Endothelial cell of umbilical vein (primary cell): ENCODE measurements around the gene PIGQ. TPM values are rescaled to one million over a fixed set of nuclear protein-coding genes. Genes with fewer than 3 reads are reported as not detected.

Source experiments
- BruUV-seq: library from RNA; stranded (reverse); fragments of 400-500 nt; replicated peaks from 2 replicates; lab custom pipeline; 2021; lab: Mats Ljungman, UMichigan
- CTCF ChIA-PET: fragments of 300-600, 350-600 bp; sonication (Branson Sonifier 250); formaldehyde crosslinking; loops from one replicate; lab custom pipeline; 2021; ENCODE audit warnings: antibody characterized with exemption, inconsistent platforms; lab: Charles Lee
- POLR2A ChIA-PET: fragments of 300-600, 350-600 bp; sonication (Branson Sonifier 250); formaldehyde crosslinking; loops from one replicate; lab custom pipeline; 2021; ENCODE audit warnings: antibody characterized with exemption, inconsistent platforms; lab: Charles Lee
- DNase-seq: peaks from one replicate; pipeline ENCODE4 v3.0.0-alpha.2; 2011; ENCODE audit warnings: low read depth, low spot score
- FAIRE-seq: peaks from 2 replicates; lab custom pipeline; 2011; peaks lifted over from hg19 to GRCh38; lab: Jason Lieb, UNC
- H2AFZ ChIP-seq: 2 replicates; pipeline ENCODE4 v1.6.0; 2012; ENCODE audit warnings: low read depth, low read length, control low read depth, inconsistent platforms
- H3K27ac ChIP-seq: 2 replicates; pipeline ENCODE4 v1.5.1; 2011; ENCODE audit warnings: low read depth, mild to moderate bottlenecking, control low read depth, low read length, moderate library complexity; ENCODE audit not compliant: insufficient read depth
- H3K27me3 ChIP-seq, 2 experiments: 2 replicates each; pipeline versions ENCODE4 v1.6.0 to v1.6.1; 2011; ENCODE audit warnings: low read length in 2 of 2, mixed read lengths in 1 of 2; ENCODE audit not compliant: control insufficient read depth in 2 of 2, insufficient read depth in 2 of 2
- H3K36me3 ChIP-seq, 2 experiments: 2 replicates in 1 of 2; 3 replicates in 1 of 2; pipeline ENCODE4 v1.5.1; 2011; ENCODE audit warnings: low read length in 2 of 2, mild to moderate bottlenecking in 1 of 2, moderate library complexity in 1 of 2; ENCODE audit not compliant: control insufficient read depth in 2 of 2, insufficient read depth in 2 of 2; ENCODE audit errors: extremely low read depth in 1 of 2
- H3K4me1 ChIP-seq: 3 replicates; pipeline ENCODE4 v1.5.1; 2011; ENCODE audit warnings: mild to moderate bottlenecking, low read length; ENCODE audit not compliant: control insufficient read depth, insufficient read depth; ENCODE audit errors: extremely low read depth
- H3K4me2 ChIP-seq: 2 replicates; pipeline ENCODE4 v1.6.1; 2011; ENCODE audit warnings: low read length, control low read depth, mixed read lengths; ENCODE audit not compliant: insufficient read depth
- H3K4me3 ChIP-seq, 3 experiments: fragments of 200-600 bp in 1 of 3; sonication (generic), shearing (Covaris generic) in 1 of 3; replicated peaks in 1 of 3; 2 replicates each; pipeline ENCODE4 v1.5.1; 2011 to 2016; ENCODE audit warnings: control low read depth in 3 of 3, low read length in 3 of 3, mild to moderate bottlenecking in 2 of 3, inconsistent platforms in 1 of 3, low read depth in 1 of 3, moderate library complexity in 1 of 3; ENCODE audit not compliant: insufficient read depth in 1 of 3
- H3K79me2 ChIP-seq: 2 replicates; pipeline ENCODE4 v1.6.0; 2012; ENCODE audit warnings: low read length, inconsistent platforms; ENCODE audit not compliant: control insufficient read depth, insufficient read depth
- H3K9ac ChIP-seq: replicated peaks from 2 replicates; pipeline ENCODE3; 2011; ENCODE audit warnings: low read length, control low read depth; ENCODE audit not compliant: insufficient read depth; ENCODE audit errors: extremely low read depth
- H3K9me1 ChIP-seq: replicated peaks from 3 replicates; pipeline ENCODE4 v1.6.0; 2011; ENCODE audit warnings: mild to moderate bottlenecking, low read length; ENCODE audit not compliant: control insufficient read depth, insufficient read depth; ENCODE audit errors: extremely low read depth
- H3K9me3 ChIP-seq: replicated peaks from 2 replicates; pipeline ENCODE4 v1.5.1; 2012; ENCODE audit warnings: low read length, inconsistent platforms; ENCODE audit not compliant: control insufficient read depth, insufficient read depth
- H4K20me1 ChIP-seq: replicated peaks from 2 replicates; pipeline ENCODE3; 2011; ENCODE audit warnings: mild to moderate bottlenecking, low read length; ENCODE audit not compliant: control insufficient read depth, insufficient read depth; ENCODE audit errors: extremely low read depth
- CTCF ChIP-seq, 2 donors: IDR thresholded peaks; 1 replicate in 1 of 2; 2 replicates in 1 of 2; pipeline ENCODE4 v1.5.1; 2011; ENCODE audit warnings: low read length in 2 of 2, mild to moderate bottlenecking in 2 of 2, moderate library complexity in 2 of 2, control low read depth in 1 of 2, inconsistent platforms in 1 of 2, low read depth in 1 of 2; ENCODE audit not compliant: insufficient read depth in 1 of 2; ENCODE audit errors: extremely low read depth in 1 of 2
- EZH2 ChIP-seq: IDR thresholded peaks from 2 replicates; pipeline ENCODE4 v1.6.1; 2012; ENCODE audit warnings: borderline replicate concordance, low read depth, mild to moderate bottlenecking, moderate library complexity, low read length, inconsistent platforms; ENCODE audit not compliant: severe bottlenecking
- FOS ChIP-seq: IDR thresholded peaks from 2 replicates; pipeline ENCODE4 v1.6.1; 2011; ENCODE audit warnings: mild to moderate bottlenecking, low read length, moderate library complexity, borderline replicate concordance; ENCODE audit not compliant: insufficient read depth
- GATA2 ChIP-seq: IDR thresholded peaks from 2 replicates; pipeline ENCODE4 v1.7.0; 2011; ENCODE audit warnings: low read depth, mild to moderate bottlenecking, moderate library complexity, mixed read lengths, low read length; ENCODE audit not compliant: insufficient read length, insufficient read depth
- JUN ChIP-seq: IDR thresholded peaks from 2 replicates; pipeline ENCODE4 v1.6.1; 2011; ENCODE audit warnings: borderline replicate concordance, low read depth; ENCODE audit not compliant: insufficient read length, insufficient read depth
- MAX ChIP-seq: IDR thresholded peaks from 2 replicates; pipeline ENCODE4 v1.6.1; 2011; ENCODE audit not compliant: insufficient read depth, insufficient read length
- POLR2A ChIP-seq: IDR thresholded peaks from 2 replicates; pipeline ENCODE4 v1.6.1; 2012; ENCODE audit warnings: low read depth, mild to moderate bottlenecking, control low read depth, low read length
- POLR2AphosphoS5 ChIP-seq: IDR thresholded peaks from 2 replicates; pipeline ENCODE4 v1.6.1; 2012; ENCODE audit warnings: low read depth, mild to moderate bottlenecking, control low read depth, low read length, moderate library complexity; ENCODE audit not compliant: insufficient read depth
- dilution Hi-C: fragments of 300-500 bp; cut with MboI; formaldehyde crosslinking; loops from one replicate; pipeline ENCODE4 v1.15.0; 2019; ENCODE audit warnings: low sequenced_read_pairs; ENCODE audit not compliant: extremely low pct_ligation_motif_present
- intact Hi-C: fragments of 100-400 bp; cut with micrococcal nuclease; formaldehyde crosslinking; loops from one replicate; pipeline ENCODE4 v1.10.0; 2022
- polyA plus RNA-seq, 4 experiments: library from polyadenylated mRNA; depleted of rRNA in 3 of 4; stranded (reverse) in 3 of 4; unstranded in 1 of 4; fragments of >200 nt; gene quantifications; 2 replicates each; pipeline versions ENCODE4 v1.2.1 to v1.2.3, GENCODE V29; 2011 to 2012; ENCODE audit warnings: missing spikeins in 1 of 4
- total RNA-seq: library from RNA; stranded (reverse); gene quantifications from 2 replicates; pipeline ENCODE4 v1.2.3, GENCODE V29; 2021

The PIGQ gene
- total and polyA plus RNA-seq, 2 donors (not counting 3 experiments of a cell fraction or from before 2014, with no cell fraction given): 66.9 to 67.7 TPM

DNA sequence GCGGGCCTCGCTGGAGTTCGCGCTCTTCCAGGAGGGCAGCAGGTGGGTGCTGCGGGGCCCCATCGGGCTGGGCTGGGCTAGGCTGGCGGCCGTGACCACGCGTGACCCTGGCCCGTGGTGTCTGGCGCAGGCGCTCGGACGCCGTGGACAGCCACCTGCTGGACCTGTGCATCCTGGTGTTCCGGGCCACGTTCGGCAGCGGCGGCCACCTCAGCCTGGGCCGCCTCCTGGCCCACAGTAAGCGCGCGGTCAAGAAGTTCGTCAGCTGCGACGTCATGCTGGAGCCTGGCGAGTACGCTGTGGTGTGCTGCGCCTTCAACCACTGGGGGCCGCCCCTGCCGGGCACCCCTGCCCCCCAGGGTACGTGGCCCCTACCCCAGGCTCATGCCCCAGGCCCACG lies 17.6 kb upstream of the PIGQ start:
- dilution Hi-C loops: no loop called here
- Histone ChIP-seq H3K4me3 (no peak overlapping the region), H3K79me2 (peaks cover 5% of the 10 kb centered on the region), H3K36me3 (peaks cover 0 to 14% of the 10 kb centered on the region in 2 experiments), H4K20me1 (no peaks in the 10 kb centered on the region), H3K9ac (no peak overlapping the region), H2AFZ (no peak overlapping the region), H3K9me1 (no peaks in the 10 kb centered on the region), H3K27ac (no peak overlapping the region), H3K27me3 (no peaks in the 10 kb centered on the region), H3K4me1 (peaks cover 6% of the 10 kb centered on the region), H3K4me2 (no peak overlapping the region), H3K9me3 (no peaks in the 10 kb centered on the region)
- intact Hi-C loops: no loop called here
- TF ChIP-seq POLR2A (no peak), CTCF (IDR thresholded peaks at IDR 0.05; ENCODE audit: extremely low read depth in 1 of 2, insufficient read depth in 1 of 2, low read depth in 1 of 2, low read length in 2 of 2) (no peak), MAX (no peak), EZH2 (no peak), FOS (no peak), JUN (no peak), GATA2 (no peak), POLR2AphosphoS5 (no peak)
- BruUV-seq: no TSS peak
- FAIRE-seq: no peak
- ChIA-PET POLR2A (no interaction called here), CTCF (no interaction called here)
- no peak for DNase-seq
